KMS-11 (cell line): ENCODE measurements around the gene PGM3.

ENCODE experiments used
- H2AFZ ChIP-seq: fragments of 200-600 bp; sonication (generic); 2 replicates; pipeline ENCODE4 v1.6.1; 2016; ENCODE audit warnings: antibody characterized with exemption, mixed run types, low read depth
- H3K27ac ChIP-seq: fragments of 200-600 bp; sonication (generic); 2 replicates; pipeline ENCODE4 v1.6.1; 2016; ENCODE audit warnings: mild to moderate bottlenecking, mixed run types
- H3K27me3 ChIP-seq: fragments of 200-600 bp; sonication (generic); 2 replicates; pipeline ENCODE4 v1.6.1; 2017; ENCODE audit warnings: mild to moderate bottlenecking, low read depth, mixed run types, moderate library complexity; ENCODE audit not compliant: insufficient read depth
- H3K36me3 ChIP-seq: fragments of 200-600 bp; sonication (generic); 2 replicates; pipeline ENCODE4 v1.6.1; 2017; ENCODE audit warnings: mild to moderate bottlenecking, mixed run types; ENCODE audit not compliant: insufficient read depth
- H3K4me1 ChIP-seq: fragments of 200-600 bp; sonication (generic); 2 replicates; pipeline ENCODE4 v1.6.1; 2016; ENCODE audit warnings: mild to moderate bottlenecking, low read depth, mixed run types; ENCODE audit not compliant: poor library complexity, severe bottlenecking
- H3K4me2 ChIP-seq: fragments of 200-600 bp; sonication (generic); 2 replicates; pipeline ENCODE4 v1.7.0; 2016; ENCODE audit warnings: mild to moderate bottlenecking, mixed run types
- H3K4me3 ChIP-seq: fragments of 200-600 bp; sonication (generic); IDR thresholded peaks from 2 replicates; pipeline ENCODE4 v1.6.1; 2017; ENCODE audit warnings: low read depth, low read length, mixed read lengths; ENCODE audit not compliant: insufficient read depth
- H3K79me2 ChIP-seq: fragments of 200-600 bp; sonication (generic); 2 replicates; pipeline ENCODE4 v1.6.1; 2016; ENCODE audit warnings: low read depth, mixed run types; ENCODE audit not compliant: insufficient read depth
- H3K9ac ChIP-seq: fragments of 200-600 bp; sonication (generic); 2 replicates; pipeline ENCODE4 v1.6.1; 2016; ENCODE audit warnings: mild to moderate bottlenecking, mixed run types
- H4K20me1 ChIP-seq: fragments of 200-600 bp; sonication (generic); 2 replicates; pipeline ENCODE4 v1.6.1; 2016; ENCODE audit warnings: mild to moderate bottlenecking, mixed run types; ENCODE audit not compliant: insufficient read depth
- CTCF ChIP-seq: fragments of 200-600 bp; sonication (generic); conservative IDR thresholded peaks from 2 replicates; pipeline ENCODE4 v1.6.1; 2017; ENCODE audit warnings: low read depth, mild to moderate bottlenecking, antibody characterized with exemption, low read length, moderate library complexity, mixed read lengths

Gene PGM3

DNA sequence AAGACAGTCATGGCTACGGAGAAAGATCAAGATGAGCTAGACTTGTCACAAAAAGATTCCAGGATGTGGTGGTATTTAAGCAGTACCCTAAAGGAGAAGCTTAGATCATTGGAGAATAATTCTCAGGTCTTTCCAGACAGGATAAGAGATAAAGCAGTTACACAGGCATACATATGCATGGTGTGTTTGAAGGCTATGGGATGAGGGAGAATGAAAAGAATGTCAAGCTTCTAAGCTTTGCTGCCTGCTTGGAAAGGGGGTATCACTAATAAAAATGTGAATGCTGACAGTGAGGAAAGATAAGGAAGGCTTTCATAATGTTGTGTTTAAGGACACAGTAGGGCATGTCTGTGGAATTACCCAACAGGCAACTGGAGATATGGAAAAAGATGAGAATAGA is 28.2 kb upstream of the PGM3 start:
- Histone ChIP-seq H3K9ac (no peak overlapping the region), H3K4me1 (no peaks in the 10 kb centered on the region), H3K27ac (no peak overlapping the region), H2AFZ (no peak overlapping the region), H3K4me3 (no peak overlapping the region), H3K79me2 (no peaks in the 10 kb centered on the region), H3K27me3 (no peaks in the 10 kb centered on the region), H3K36me3 (no peaks in the 10 kb centered on the region), H3K4me2 (no peak overlapping the region), H4K20me1 (no peaks in the 10 kb centered on the region)
- TF ChIP-seq CTCF: no peak

DNA sequence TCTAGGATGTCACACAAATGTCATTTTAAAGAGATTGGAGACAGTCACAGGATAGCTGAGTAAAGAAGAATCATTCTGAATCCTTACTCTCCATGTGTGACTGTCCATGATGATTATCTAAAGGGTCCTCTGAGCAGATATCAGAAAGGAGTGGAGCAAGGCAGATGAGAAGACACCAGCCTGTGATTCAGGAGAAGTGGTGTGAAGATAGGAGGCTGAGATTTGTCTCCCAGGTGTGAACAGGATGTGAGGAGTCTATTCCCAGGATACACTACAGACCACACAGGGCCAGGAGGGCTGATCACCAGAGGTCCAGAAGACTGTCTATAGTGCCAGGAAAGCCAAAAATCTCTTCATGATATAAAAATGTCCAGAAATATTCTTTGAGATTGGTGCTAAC is 27.1 kb upstream of the PGM3 start:
- H3K36me3 ChIP-seq: no peaks in the 10 kb centered on the region
- no peak overlapping the region for H3K27ac ChIP-seq
- no peak for TF ChIP-seq CTCF

DNA sequence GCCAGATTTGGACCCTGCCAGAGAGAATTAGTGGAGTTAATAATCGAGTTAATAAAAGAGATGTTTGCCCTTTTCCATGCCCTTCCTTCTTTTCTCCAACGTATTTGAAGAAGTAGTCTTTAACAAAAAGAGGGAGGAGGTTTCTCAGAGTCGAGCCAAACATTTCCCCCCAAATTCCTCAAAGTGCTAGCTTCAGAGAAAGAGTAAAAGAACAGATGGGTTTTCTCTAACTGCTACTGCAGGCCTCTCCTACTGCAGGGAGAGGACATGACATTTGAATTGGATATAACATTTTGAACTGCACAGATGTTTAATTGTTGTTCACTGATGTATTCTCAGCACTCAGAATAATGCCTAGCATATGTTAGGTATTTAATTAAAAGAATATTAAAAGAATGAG is 25.6 kb upstream of the PGM3 start:
- Histone ChIP-seq H4K20me1 (no peaks in the 10 kb centered on the region), H2AFZ (no peak overlapping the region), H3K4me1 (no peaks in the 10 kb centered on the region), H3K4me3 (no peak overlapping the region), H3K4me2 (no peak overlapping the region), H3K36me3 (no peaks in the 10 kb centered on the region), H3K79me2 (no peaks in the 10 kb centered on the region), H3K27ac (no peak overlapping the region), H3K27me3 (no peaks in the 10 kb centered on the region), H3K9ac (no peak overlapping the region)
- no peak for TF ChIP-seq CTCF

More for the DNA sequence above, 27.1 kb upstream of the PGM3 start:
- no peak overlapping the region for H3K9ac ChIP-seq
- H3K4me2 ChIP-seq: no peak overlapping the region
- no peak overlapping the region for H3K4me3 ChIP-seq
- no peaks in the 10 kb centered on the region for H3K79me2 ChIP-seq
- no peaks in the 10 kb centered on the region for H3K27me3 ChIP-seq
- no peaks in the 10 kb centered on the region for H4K20me1 ChIP-seq
- no peaks in the 10 kb centered on the region for H3K4me1 ChIP-seq
- H2AFZ ChIP-seq: no peak overlapping the region

DNA sequence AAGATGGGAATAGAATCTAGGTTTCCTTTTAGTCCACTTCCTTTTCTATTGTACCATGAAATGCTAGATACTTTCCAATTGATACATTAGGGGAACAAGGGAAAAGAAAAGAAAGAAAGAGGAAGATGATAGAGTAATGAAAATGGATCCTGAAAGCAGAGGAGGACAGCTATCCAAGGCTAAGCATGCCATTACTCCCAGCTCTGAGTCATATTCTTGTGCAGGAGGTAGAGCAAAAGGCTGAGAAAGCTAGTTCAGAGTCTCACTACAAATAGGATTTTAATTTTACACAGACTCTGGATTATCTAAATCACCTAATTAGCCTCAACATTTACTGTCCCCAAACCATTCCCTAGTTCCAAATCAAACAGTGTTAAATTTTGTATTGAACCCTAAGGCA is 23.7 kb upstream of the PGM3 start:
- no peak overlapping the region for H2AFZ ChIP-seq
- no peak overlapping the region for H3K27ac ChIP-seq
- H3K36me3 ChIP-seq: no peaks in the 10 kb centered on the region
- no peak overlapping the region for H3K9ac ChIP-seq
- H3K4me3 ChIP-seq: no peak overlapping the region
- H3K4me1 ChIP-seq: no peaks in the 10 kb centered on the region
- H3K27me3 ChIP-seq: no peaks in the 10 kb centered on the region
- H4K20me1 ChIP-seq: no peaks in the 10 kb centered on the region
- no peaks in the 10 kb centered on the region for H3K79me2 ChIP-seq
- no peak for TF ChIP-seq CTCF
- no peak overlapping the region for H3K4me2 ChIP-seq
